D721Med (cell line): ENCODE results near the gene NEMP2.
A peak's percentile ranks its signal among the peaks of the same experiment; 100 is the strongest.

Experiments
- DNase-seq: peaks from one replicate; pipeline ENCODE4 v3.0.0; 2011; ENCODE audit warnings: low spot score; ENCODE audit not compliant: insufficient read length
- FAIRE-seq: peaks from 2 replicates; lab custom pipeline; 2011; peaks lifted over from hg19 to GRCh38; lab: Jason Lieb, UNC
- CTCF ChIP-seq: IDR thresholded peaks from 2 replicates; pipeline ENCODE4 v1.5.1; 2012; ENCODE audit warnings: mild to moderate bottlenecking, control low read depth; ENCODE audit not compliant: insufficient read depth; ENCODE audit errors: missing control alignments

Gene NEMP2

GRCh38 chr2:190526105-190526750, 8.3 kb downstream of the NEMP2 start:
- DNase-seq (no peak), FAIRE-seq (no peak)
- no peak for TF ChIP-seq CTCF

GRCh38 chr2:190524928-190525327, 9.6 kb downstream of the NEMP2 start:
- no peak for TF ChIP-seq CTCF
- DNase-seq (no peak), FAIRE-seq (no peak)

- TF ChIP-seq CTCF = no peak
- no peak for DNase-seq
- FAIRE-seq = no peak
Measured at GRCh38 chr2:190519975-190520767, 14.4 kb downstream of the NEMP2 start.

- TF ChIP-seq CTCF = no peak
- FAIRE-seq = no peak
- DNase-seq = no peak
Measured at GRCh38 chr2:190517468-190517867, 17.1 kb downstream of the NEMP2 start.

- DNase-seq (no peak), FAIRE-seq (no peak)
- TF ChIP-seq CTCF = no peak
Measured at GRCh38 chr2:190515687-190516086, 18.8 kb downstream of the NEMP2 start.

GRCh38 chr2:190514676-190515075, 19.8 kb downstream of the NEMP2 start:
- FAIRE-seq (no peak), DNase-seq (no peak)
- TF ChIP-seq CTCF = no peak

GRCh38 chr2:190513877-190514276, 20.6 kb downstream of the NEMP2 start:
- TF ChIP-seq CTCF = no peak
- peak; percentile 60 for FAIRE-seq
- no peak for DNase-seq
